ENCODE data around the gene S100A4. TPM values are rescaled to one million over a fixed set of nuclear protein-coding genes. Genes with fewer than 3 reads are reported as not detected.

Gene S100A4
- total RNA-seq, 1 experiment from 2014 or later: 22.7 TPM

DNA sequence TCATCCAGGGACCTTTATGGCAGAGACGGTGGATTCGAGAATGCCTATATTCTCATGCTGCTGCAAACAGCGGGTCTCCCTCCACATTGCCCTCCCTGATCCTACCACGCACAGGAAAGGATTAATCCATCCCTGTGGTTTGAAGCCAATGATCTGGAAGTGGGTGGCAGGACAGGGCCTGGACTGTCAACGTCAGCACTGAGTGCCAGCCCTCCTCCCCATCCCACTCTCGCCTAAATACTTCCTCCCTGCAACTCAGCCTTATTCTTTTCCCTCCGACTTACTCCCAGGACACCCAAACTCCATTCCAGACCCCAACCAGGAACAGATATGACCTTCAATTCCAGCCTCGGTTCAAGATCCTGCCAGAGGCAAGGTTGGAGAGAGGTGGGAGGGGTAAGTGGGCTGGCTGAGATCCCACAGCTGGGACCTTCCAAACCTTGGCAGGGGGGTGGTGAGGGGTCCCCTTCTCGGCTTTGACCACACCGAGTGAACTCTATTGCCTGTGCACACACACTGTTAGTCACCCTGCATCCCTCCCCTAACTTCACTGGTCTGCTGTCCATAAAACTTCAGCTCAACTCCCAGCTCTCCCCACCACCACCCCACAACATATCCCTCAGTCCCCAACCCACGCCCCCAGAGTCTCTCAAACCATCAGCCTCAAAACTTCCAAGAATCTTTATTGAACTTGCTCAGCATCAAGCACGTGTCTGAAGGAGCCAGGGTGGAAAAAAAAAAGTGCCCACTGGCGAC, 2.5 kb downstream of the S100A4 start:
- H3K27ac Mint-ChIP-seq: no peak overlapping the region
- ChIA-PET CTCF (interaction anchor here (1.9 to 5.3 kb wide), 3 partner anchors 8 to 32 kb away, joined by 4 to 50 read pairs (median 16); partner anchors contain the start of gene S100A6), POLR2A (no interaction called here)
- H3K9me3 Mint-ChIP-seq: no peaks in the 10 kb centered on the region
- H3K27me3 Mint-ChIP-seq (ENCODE audit: low read depth): peaks cover 3% of the 10 kb centered on the region
- DNase-seq (ENCODE audit: low spot score): no peak
- no peak for ATAC-seq
- H3K4me1 Mint-ChIP-seq: peaks cover 49% of the 10 kb centered on the region
- H3K4me3 Mint-ChIP-seq: no peak overlapping the region
- TF ChIP-seq CREB1 (CRISPR knock-in tag; IDR thresholded peaks at IDR 0.05): no peak
- no peak for TF ChIP-seq FOXP1 (CRISPR knock-in tag; IDR thresholded peaks at IDR 0.05; ENCODE audit: borderline replicate concordance)
- TF ChIP-seq KAT7 (CRISPR knock-in tag; IDR thresholded peaks at IDR 0.05; ENCODE audit: borderline replicate concordance): no peak
- TF ChIP-seq ZNF232 (CRISPR knock-in tag; IDR thresholded peaks at IDR 0.05): no peak
- TF ChIP-seq ATF1 (CRISPR knock-in tag; IDR thresholded peaks at IDR 0.05): no peak
- no peak for TF ChIP-seq NFATC4 (CRISPR knock-in tag; IDR thresholded peaks at IDR 0.05)
- TF ChIP-seq, protein P1, sequence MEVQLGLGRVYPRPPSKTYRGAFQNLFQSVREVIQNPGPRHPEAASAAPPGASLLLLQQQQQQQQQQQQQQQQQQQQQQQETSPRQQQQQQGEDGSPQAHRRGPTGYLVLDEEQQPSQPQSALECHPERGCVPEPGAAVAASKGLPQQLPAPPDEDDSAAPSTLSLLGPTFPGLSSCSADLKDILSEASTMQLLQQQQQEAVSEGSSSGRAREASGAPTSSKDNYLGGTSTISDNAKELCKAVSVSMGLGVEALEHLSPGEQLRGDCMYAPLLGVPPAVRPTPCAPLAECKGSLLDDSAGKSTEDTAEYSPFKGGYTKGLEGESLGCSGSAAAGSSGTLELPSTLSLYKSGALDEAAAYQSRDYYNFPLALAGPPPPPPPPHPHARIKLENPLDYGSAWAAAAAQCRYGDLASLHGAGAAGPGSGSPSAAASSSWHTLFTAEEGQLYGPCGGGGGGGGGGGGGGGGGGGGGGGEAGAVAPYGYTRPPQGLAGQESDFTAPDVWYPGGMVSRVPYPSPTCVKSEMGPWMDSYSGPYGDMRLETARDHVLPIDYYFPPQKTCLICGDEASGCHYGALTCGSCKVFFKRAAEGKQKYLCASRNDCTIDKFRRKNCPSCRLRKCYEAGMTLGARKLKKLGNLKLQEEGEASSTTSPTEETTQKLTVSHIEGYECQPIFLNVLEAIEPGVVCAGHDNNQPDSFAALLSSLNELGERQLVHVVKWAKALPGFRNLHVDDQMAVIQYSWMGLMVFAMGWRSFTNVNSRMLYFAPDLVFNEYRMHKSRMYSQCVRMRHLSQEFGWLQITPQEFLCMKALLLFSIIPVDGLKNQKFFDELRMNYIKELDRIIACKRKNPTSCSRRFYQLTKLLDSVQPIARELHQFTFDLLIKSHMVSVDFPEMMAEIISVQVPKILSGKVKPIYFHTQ (CRISPR knock-in tag; IDR thresholded peaks at IDR 0.05): no peak
- TF ChIP-seq, protein P2, sequence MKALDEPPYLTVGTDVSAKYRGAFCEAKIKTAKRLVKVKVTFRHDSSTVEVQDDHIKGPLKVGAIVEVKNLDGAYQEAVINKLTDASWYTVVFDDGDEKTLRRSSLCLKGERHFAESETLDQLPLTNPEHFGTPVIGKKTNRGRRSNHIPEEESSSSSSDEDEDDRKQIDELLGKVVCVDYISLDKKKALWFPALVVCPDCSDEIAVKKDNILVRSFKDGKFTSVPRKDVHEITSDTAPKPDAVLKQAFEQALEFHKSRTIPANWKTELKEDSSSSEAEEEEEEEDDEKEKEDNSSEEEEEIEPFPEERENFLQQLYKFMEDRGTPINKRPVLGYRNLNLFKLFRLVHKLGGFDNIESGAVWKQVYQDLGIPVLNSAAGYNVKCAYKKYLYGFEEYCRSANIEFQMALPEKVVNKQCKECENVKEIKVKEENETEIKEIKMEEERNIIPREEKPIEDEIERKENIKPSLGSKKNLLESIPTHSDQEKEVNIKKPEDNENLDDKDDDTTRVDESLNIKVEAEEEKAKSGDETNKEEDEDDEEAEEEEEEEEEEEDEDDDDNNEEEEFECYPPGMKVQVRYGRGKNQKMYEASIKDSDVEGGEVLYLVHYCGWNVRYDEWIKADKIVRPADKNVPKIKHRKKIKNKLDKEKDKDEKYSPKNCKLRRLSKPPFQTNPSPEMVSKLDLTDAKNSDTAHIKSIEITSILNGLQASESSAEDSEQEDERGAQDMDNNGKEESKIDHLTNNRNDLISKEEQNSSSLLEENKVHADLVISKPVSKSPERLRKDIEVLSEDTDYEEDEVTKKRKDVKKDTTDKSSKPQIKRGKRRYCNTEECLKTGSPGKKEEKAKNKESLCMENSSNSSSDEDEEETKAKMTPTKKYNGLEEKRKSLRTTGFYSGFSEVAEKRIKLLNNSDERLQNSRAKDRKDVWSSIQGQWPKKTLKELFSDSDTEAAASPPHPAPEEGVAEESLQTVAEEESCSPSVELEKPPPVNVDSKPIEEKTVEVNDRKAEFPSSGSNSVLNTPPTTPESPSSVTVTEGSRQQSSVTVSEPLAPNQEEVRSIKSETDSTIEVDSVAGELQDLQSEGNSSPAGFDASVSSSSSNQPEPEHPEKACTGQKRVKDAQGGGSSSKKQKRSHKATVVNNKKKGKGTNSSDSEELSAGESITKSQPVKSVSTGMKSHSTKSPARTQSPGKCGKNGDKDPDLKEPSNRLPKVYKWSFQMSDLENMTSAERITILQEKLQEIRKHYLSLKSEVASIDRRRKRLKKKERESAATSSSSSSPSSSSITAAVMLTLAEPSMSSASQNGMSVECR (CRISPR knock-in tag; IDR thresholded peaks at IDR 0.05; ENCODE audit: borderline replicate concordance): no peak
- no peak for TF ChIP-seq NR1H2 (CRISPR knock-in tag; IDR thresholded peaks at IDR 0.05)
- TF ChIP-seq SOX15 (CRISPR knock-in tag; IDR thresholded peaks at IDR 0.05): no peak
- H3K36me3 Mint-ChIP-seq: no peaks in the 10 kb centered on the region; the same call in 1 of the 2 replicates

DNA sequence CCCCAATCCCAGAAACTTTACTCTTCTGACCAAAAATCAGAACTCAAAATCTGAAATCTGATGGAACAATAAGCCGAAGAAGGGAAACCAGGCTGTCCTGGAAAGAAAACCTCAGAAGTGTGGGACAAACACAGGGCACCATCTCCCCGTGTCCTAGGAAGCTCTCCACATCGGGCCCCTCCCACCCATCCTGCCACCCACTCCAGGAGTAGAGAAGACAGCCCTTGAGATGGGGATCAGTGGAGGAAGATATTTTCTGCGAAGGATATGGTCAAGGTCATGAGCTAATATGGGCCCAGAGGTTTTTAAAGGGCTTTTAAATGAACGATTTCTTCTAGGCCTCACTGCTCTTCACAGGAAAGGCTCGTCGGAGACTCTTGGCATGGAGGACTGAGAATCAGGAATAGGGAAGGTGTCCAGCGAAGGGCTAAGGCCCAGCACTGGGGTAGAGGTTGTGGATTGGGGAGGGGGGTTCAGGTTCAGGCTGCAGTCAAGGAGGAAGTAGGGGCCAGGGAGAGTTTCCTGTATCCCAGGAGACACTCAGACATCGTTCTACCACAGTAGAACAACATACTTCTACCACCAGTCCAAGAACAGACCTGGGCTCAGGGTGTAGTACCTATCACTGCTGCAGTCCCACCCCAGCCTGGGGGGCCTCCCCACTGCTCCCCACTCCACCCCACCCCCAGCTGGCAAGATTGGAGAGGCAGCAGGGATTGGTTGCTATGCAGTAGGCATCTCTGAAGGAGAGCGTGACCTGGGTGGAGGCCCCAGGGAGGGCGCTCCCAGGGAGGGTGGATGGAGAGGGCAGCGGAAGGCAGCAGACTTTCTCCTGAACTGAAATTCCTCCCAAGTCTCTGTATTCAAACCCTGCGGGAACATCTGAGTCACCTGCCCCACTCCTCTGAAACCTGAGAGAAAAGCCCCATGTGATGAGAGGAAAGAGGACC, 3.7 kb downstream of the S100A4 start:
- Mint-ChIP-seq H3K27me3 (ENCODE audit: low read depth) (peaks cover 15% of the 10 kb centered on the region), H3K9me3 (no peaks in the 10 kb centered on the region), H3K4me3 (no peak overlapping the region), H3K4me1 (peaks cover 41% of the 10 kb centered on the region), H3K27ac (no peak overlapping the region), H3K36me3 (no peaks in the 10 kb centered on the region; the same call in 1 of the 2 replicates)
- ATAC-seq (no peak), DNase-seq (ENCODE audit: low spot score) (no peak)
- CTCF ChIA-PET: interaction anchor here (1.1 to 10.8 kb wide), 2 partner anchors 8 to 28 kb away, joined by 4 to 188 read pairs; no protein-coding TSS in a partner anchor
- POLR2A ChIA-PET: no interaction called here
- TF ChIP-seq SP1 (CRISPR knock-in tag; conservative IDR thresholded peaks at IDR 0.05): no peak

Data from WTC11 (cell line).